Stimulated activated CD4-positive, alpha-beta T cell treated with anti-CD3 and anti-CD28 coated beads, Interleukin-15, amount 100 ng/mL, for 1 hour (primary cell): ENCODE measurements around the gene UBE2G2.
"Not testable (repeated sequence)": the region's sequence is repeated elsewhere in the genome, so short reads cannot be mapped to it uniquely, and the experiment has no call there.

Source experiments
- DNase-seq, 2 donors: peaks; one replicate each; pipeline ENCODE4 v3.0.0-alpha.2; 2020; ENCODE audit warnings: low read depth in 1 of 2, low spot score in 1 of 2

The UBE2G2 gene

GRCh38 chr21:44836666-44837471, 35.2 kb upstream of the UBE2G2 start:
- DNase-seq = no peak

- DNase-seq = no peak
These were observed 34.7 kb upstream of the UBE2G2 start for GRCh38 chr21:44836349-44836665.

GRCh38 chr21:44835647-44835973, 34.0 kb upstream of the UBE2G2 start:
- no peak for DNase-seq

GRCh38 chr21:44834951-44835646, 33.5 kb upstream of the UBE2G2 start:
- no peak for DNase-seq

- DNase-seq = no peak
These were observed 32.8 kb upstream of the UBE2G2 start for GRCh38 chr21:44834231-44834950.

GRCh38 chr21:44833663-44834062, 32.0 kb upstream of the UBE2G2 start:
- DNase-seq = no peak

- not testable (repeated sequence) for DNase-seq
These were observed 31.1 kb upstream of the UBE2G2 start for GRCh38 chr21:44832516-44833255.

GRCh38 chr21:44831227-44831860, 29.7 kb upstream of the UBE2G2 start:
- DNase-seq = no peak

GRCh38 chr21:44829507-44830092, 28.0 kb upstream of the UBE2G2 start:
- DNase-seq = no peak

- no peak for DNase-seq
These were observed 26.9 kb upstream of the UBE2G2 start for GRCh38 chr21:44828362-44829056.

GRCh38 chr21:44823179-44823660, 21.6 kb upstream of the UBE2G2 start:
- no peak for DNase-seq

GRCh38 chr21:44822484-44823178, 21.0 kb upstream of the UBE2G2 start:
- no peak for DNase-seq

- no peak for DNase-seq
These were observed 19.2 kb upstream of the UBE2G2 start for GRCh38 chr21:44820851-44821250.

GRCh38 chr21:44819283-44820243, 17.9 kb upstream of the UBE2G2 start:
- no peak for DNase-seq

GRCh38 chr21:44818640-44819011, 17.0 kb upstream of the UBE2G2 start:
- no peak for DNase-seq

- DNase-seq = peak; percentile 77 to 80
These were observed 16.5 kb upstream of the UBE2G2 start, which contains the start of gene SUMO3 for GRCh38 chr21:44817914-44818639. SUMO3 (minus strand) TSS chr21:44818062; CDS start chr21:44817968, 94 bp downstream.

- DNase-seq = peak; percentile 83 to 90
These were observed 15.9 kb upstream of the UBE2G2 start for GRCh38 chr21:44817506-44817880.
